Measurements from ENCODE around the gene TXNRD2. TPM values are rescaled to one million over a fixed set of nuclear protein-coding genes. Genes with fewer than 3 reads are reported as not detected.

Gene TXNRD2
- total and polyA plus RNA-seq, 10 of the 15 experiments (the other 5 are each of a cell fraction or from before 2014, with no cell fraction given), result 1.6 to 26.0 (median 13.9) TPM

- DNase-seq (ENCODE audit: low read depth, low spot score) (no peak), ATAC-seq (peak; percentile 79), FAIRE-seq (no peak)
- ChIA-PET RAD21 (ENCODE audit: unreplicated experiment) (interaction anchor here (1.1 kb wide), 1 partner anchor 155 kb away, joined by 3 read pairs; no protein-coding TSS in a partner anchor), POLR2A (no interaction called here), CTCF (interaction anchor here (0.7 to 1.2 kb wide), 2 partner anchors 39 to 97 kb away, joined by 3 read pairs; no protein-coding TSS in a partner anchor), SMC1A (ENCODE audit: uncharacterized antibody, unreplicated experiment) (no interaction called here)
- Histone ChIP-seq H3K4me1 (ENCODE audit: control insufficient read depth, insufficient read depth, low read length) (no peaks in the 10 kb centered on the region), H3K9me3 (replicated peaks; ENCODE audit: control insufficient read depth, insufficient read depth, low read length) (no peaks in the 10 kb centered on the region), H3K4me3 (no peak overlapping the region), H3K4me2 (ENCODE audit: control insufficient read depth, insufficient read depth) (no peak overlapping the region), H3K27me3 (replicated peaks in 1 of 2; ENCODE audit: control insufficient read depth in 2 of 2, insufficient read depth in 2 of 2, low read length in 1 of 2) (no peaks in the 10 kb centered on the region), H2AFZ (ENCODE audit: control insufficient read depth, low read depth, low read length) (no peak overlapping the region), H3K27ac (ENCODE audit: control insufficient read depth, insufficient read depth) (no peak overlapping the region), H3K36me3 (ENCODE audit: control insufficient read depth in 2 of 2, insufficient read depth in 2 of 2, low read length in 1 of 2) (no peaks in the 10 kb centered on the region; a peak in 1 of 4 replicates), H3K79me2 (ENCODE audit: control insufficient read depth, insufficient read depth, low read length) (no peaks in the 10 kb centered on the region), H4K20me1 (ENCODE audit: control insufficient read depth, insufficient read depth) (no peaks in the 10 kb centered on the region), H3K9ac (ENCODE audit: control insufficient read depth, insufficient read depth, low read length) (no peak overlapping the region)
- WGBS (ENCODE audit: insufficient coverage, insufficient replicate concordance, low lambda C conversion rate, missing lambda C conversion rate), result 29% methylated on average over 11 of the region's 11 CpGs
- intact Hi-C loops (cut with micrococcal nuclease; ENCODE audit: unreplicated experiment), result loop anchor here (5.0 kb wide), 2 partner anchors 38 to 143 kb away; partner anchors contain the start of genes RANBP1 and TRMT2A
- in situ Hi-C loops (cut with MboI), result no loop called here
- no TSS peak for BruUV-seq (replicated peaks)
- TF ChIP-seq NFYB (IDR thresholded peaks at IDR 0.05; ENCODE audit: insufficient read depth, low read depth, low read length) (peak; percentile 72), SP1 (IDR thresholded peaks at IDR 0.05; ENCODE audit: low read depth, low read length) (peak; percentile 15), CTCF (IDR thresholded peaks at IDR 0.05 in 2 of 3, conservative IDR thresholded peaks at IDR 0.05 in 1 of 3; ENCODE audit: control insufficient read depth in 2 of 3, extremely low read depth in 1 of 3, insufficient read depth in 1 of 3, low read depth in 3 of 3, low read length in 3 of 3) (no peak)
Measured at GRCh38 chr22:19974268-19974861, 32.7 kb upstream of the TXNRD2 start.
